ENCODE measurements around the gene ANKRD33B.

- TF ChIP-seq CTCF (conservative IDR thresholded peaks at IDR 0.05; ENCODE audit: low read depth in 2 of 2) (no peak), EZH2 (IDR thresholded peaks at IDR 0.05; ENCODE audit: low read depth, unreplicated experiment) (no peak), REST (IDR thresholded peaks at IDR 0.05; ENCODE audit: unreplicated experiment) (no peak), EZH2phosphoT487 (IDR thresholded peaks at IDR 0.05; ENCODE audit: unreplicated experiment) (no peak), JUNB (IDR thresholded peaks at IDR 0.05; ENCODE audit: unreplicated experiment) (no peak), CREB1 (CRISPR knock-in tag; IDR thresholded peaks at IDR 0.05; ENCODE audit: low read depth) (no peak), POLR2AphosphoS5 (IDR thresholded peaks at IDR 0.05; ENCODE audit: low read depth) (no peak), STAT1 (IDR thresholded peaks at IDR 0.05; ENCODE audit: unreplicated experiment) (no peak), ETS1 (IDR thresholded peaks at IDR 0.05) (no peak), ZNF331 (CRISPR knock-in tag; IDR thresholded peaks at IDR 0.05; ENCODE audit: low read depth) (no peak), ZNF114 (CRISPR knock-in tag; IDR thresholded peaks at IDR 0.05) (no peak), NANOG (IDR thresholded peaks at IDR 0.05; ENCODE audit: borderline replicate concordance) (no peak)
Measured at GRCh38 chr5:10628601-10629000, 64.7 kb downstream of the ANKRD33B start.

Data from GM23338 (cell line).